ENCODE data around the gene CREB3L2.

GRCh38 chr7:137960020-137960419 is 41.9 kb downstream of the CREB3L2 start:
- TF ChIP-seq EZH2 (IDR thresholded peaks at IDR 0.05; ENCODE audit: borderline replicate concordance), result no peak
- TF ChIP-seq EZH2phosphoT487 (IDR thresholded peaks at IDR 0.05; ENCODE audit: low read depth, severe bottlenecking, unreplicated experiment), result no peak
- TF ChIP-seq CTCF (IDR thresholded peaks at IDR 0.05; ENCODE audit: poor library complexity), result no peak

Measured in hepatocyte (in vitro differentiated cells).